PC-3 (cell line): Measurements from ENCODE around the gene SCIMP.

ENCODE experiments used
- CTCF ChIP-seq: fragments of 300-600 bp; sonication (generic); conservative IDR thresholded peaks from 2 replicates; pipeline ENCODE4 v1.5.1; 2017; ENCODE audit warnings: antibody characterized with exemption, low read depth, mild to moderate bottlenecking, low read length
- EZH2phosphoT487 ChIP-seq: fragments of 300-600 bp; sonication (generic); IDR thresholded peaks from 2 replicates; pipeline ENCODE4 v1.6.1; 2018; ENCODE audit warnings: mild to moderate bottlenecking, antibody characterized with exemption, low read length, borderline replicate concordance

GRCh38 chr17:5248821-5249479 lies 14.3 kb upstream of the SCIMP start:
- TF ChIP-seq CTCF (no peak), EZH2phosphoT487 (no peak)
